DMS153 treated with DMSO at 0.1 percent for 48 hours (cell line): ENCODE data around the gene CDC123.
"Not testable (repeated sequence)": the region's sequence is repeated elsewhere in the genome, so short reads cannot be mapped to it uniquely, and the experiment has no call there.

ENCODE experiments used
- DNase-seq: peaks from one replicate; lab custom pipeline; 2025; ENCODE audit not compliant: unreplicated experiment; lab: John Stamatoyannopoulos, UW

Gene CDC123

DNA sequence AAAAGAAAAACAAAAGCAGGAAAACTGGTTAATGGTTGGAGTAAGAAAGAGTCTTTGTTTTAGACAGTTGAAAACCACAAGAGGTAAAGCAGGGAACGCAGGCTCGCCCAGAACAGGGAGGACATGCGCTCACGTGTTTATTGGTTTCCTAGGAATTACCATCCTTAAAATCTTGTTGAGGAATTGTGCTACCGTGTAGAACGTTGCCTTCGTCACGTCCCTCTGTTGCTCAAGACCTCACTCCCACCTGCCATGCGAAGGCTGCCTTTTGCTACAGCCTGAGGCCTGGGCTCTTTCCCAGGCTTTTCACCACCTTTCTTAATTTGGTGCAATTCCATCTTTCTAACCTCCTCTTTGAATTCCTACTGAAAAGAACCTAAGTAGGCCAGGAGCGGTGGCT lies 91.8 kb downstream of the CDC123 start:
- no peak for DNase-seq

DNA sequence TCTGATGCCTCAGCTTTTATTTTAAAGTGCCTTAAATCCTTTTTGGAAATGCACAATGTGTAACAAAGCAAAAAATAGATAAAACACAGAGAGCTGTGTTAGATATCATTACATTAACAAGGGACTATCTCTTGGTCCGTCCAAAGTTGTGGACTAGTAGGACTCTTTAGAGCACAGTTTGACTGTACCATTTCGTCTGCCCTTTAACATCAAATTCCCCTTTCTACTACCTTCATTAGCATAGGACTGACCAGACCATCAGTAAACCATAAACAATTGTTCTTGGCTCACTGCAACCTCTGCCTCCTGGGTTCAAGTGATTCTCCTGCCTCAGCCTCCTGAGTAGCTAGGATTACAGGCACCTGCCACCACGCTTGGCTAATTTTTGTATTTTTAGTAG lies 101.8 kb downstream of the CDC123 start:
- not testable (repeated sequence) for DNase-seq

- no peak for DNase-seq
These were observed 103.4 kb downstream of the CDC123 start for GRCh38 chr10:12299222-12299965.
